Measurements from ENCODE around the gene CYP2W1.
A peak's percentile ranks its signal among the peaks of the same experiment; 100 is the strongest.

GRCh38 chr7:953547-954327 is 29.2 kb upstream of the CYP2W1 start:
- TF ChIP-seq POLR2A (IDR thresholded peaks at IDR 0.05) (peak; percentile 45 to 76), CTCF (IDR thresholded peaks at IDR 0.05) (no peak), POLR2AphosphoS5 (IDR thresholded peaks at IDR 0.05) (peak; percentile 38)

Data from gastroesophageal sphincter (tissue), 3 donors.